Breast epithelium (tissue), 4 donors: Measurements from ENCODE around the gene JUND. TPM values are rescaled to one million over a fixed set of nuclear protein-coding genes. Genes with fewer than 3 reads are reported as not detected.
A peak's percentile ranks its signal among the peaks of the same experiment; 100 is the strongest.

ENCODE experiments used
- DNase-seq, 2 donors: peaks; one replicate each; pipeline ENCODE4 v3.0.0-alpha.2; 2019; ENCODE audit warnings: low spot score in 2 of 2
- H3K27ac ChIP-seq, 2 donors: fragments of 200-600 bp; sonication (generic) in 1 of 2; one replicate each; pipeline ENCODE4 v1.5.1; 2016 to 2019; ENCODE audit warnings: mild to moderate bottlenecking in 1 of 2
- H3K27me3 ChIP-seq, 2 donors: fragments of 200-600 bp; sonication (generic) in 1 of 2; one replicate each; pipeline versions ENCODE4 v1.5.1 to v1.6.0; 2017 to 2019; ENCODE audit warnings: control low read depth in 1 of 2, mild to moderate bottlenecking in 1 of 2
- H3K36me3 ChIP-seq: fragments of 200-600 bp; one replicate; pipeline ENCODE4 v1.5.1; 2019
- H3K4me1 ChIP-seq, 2 donors: fragments of 200-600 bp; sonication (generic); one replicate each; pipeline ENCODE4 v1.5.1; 2016 to 2019; ENCODE audit warnings: control low read depth in 1 of 2
- H3K4me3 ChIP-seq, 3 donors: fragments of 200-600 bp; sonication (generic); 1 replicate in 2 of 3; 2 replicates in 1 of 3; pipeline ENCODE4 v1.5.1; 2016 to 2019; ENCODE audit warnings: mild to moderate bottlenecking in 3 of 3, moderate library complexity in 2 of 3
- H3K9me3 ChIP-seq, 2 donors: fragments of 200-600 bp; sonication (generic) in 1 of 2; one replicate each; pipeline ENCODE4 v1.5.1; 2016 to 2019; ENCODE audit warnings: control low read depth in 1 of 2
- CTCF ChIP-seq, 3 donors: fragments of 450-650 bp; IDR thresholded peaks; one replicate each; pipeline ENCODE4 v1.5.1; 2016 to 2017; ENCODE audit warnings: antibody characterized with exemption in 3 of 3, mild to moderate bottlenecking in 3 of 3, moderate library complexity in 3 of 3
- POLR2A ChIP-seq: fragments of 450-650 bp; IDR thresholded peaks from one replicate; pipeline ENCODE4 v1.6.1; 2016; ENCODE audit warnings: antibody characterized with exemption, mild to moderate bottlenecking, moderate library complexity
- POLR2AphosphoS5 ChIP-seq, 3 donors: sonication (generic); formaldehyde crosslinking; IDR thresholded peaks; one replicate each; pipeline ENCODE4 v1.6.1; 2017; ENCODE audit warnings: antibody characterized with exemption in 3 of 3
- intact Hi-C: fragments of 100-400 bp; cut with DNase I; formaldehyde crosslinking; loops from one replicate; pipeline ENCODE4 v1.15.1; 2023; ENCODE audit warnings: low total_unique reads
- total RNA-seq, 3 donors: library from RNA; depleted of rRNA; stranded (reverse); fragments of >200 nt; gene quantifications; one replicate each; pipeline ENCODE4 v1.1.0, GENCODE V29; 2016

JUND gene
- total RNA-seq, 3 donors from 2014 or later: 325 to 833 (median 602) TPM

DNA sequence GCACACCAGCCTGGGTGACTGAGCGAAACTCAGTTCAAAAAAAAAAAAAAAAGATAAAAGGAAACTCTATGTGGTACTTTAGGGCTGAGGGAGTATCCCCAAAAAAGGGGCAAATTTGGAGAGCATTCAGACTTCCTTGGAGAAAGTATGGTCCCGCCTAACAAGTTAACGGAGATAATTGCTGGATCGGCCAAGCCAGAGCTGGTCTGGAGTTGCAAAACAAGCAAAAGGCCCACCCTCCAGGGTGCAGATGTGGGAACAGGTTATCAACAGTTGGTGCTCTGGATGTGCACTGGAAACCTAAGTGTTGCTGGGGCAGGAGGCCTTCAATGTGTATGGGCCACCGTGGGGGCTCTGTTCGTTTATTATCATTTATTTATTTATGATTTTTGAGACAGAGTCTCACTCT lies 10.0 kb downstream of the JUND start:
- DNase-seq: no peak
- H3K36me3 ChIP-seq: no peaks in the 10 kb centered on the region
- H3K4me3 ChIP-seq: no peak overlapping the region
- intact Hi-C loops: no loop called here
- no peaks in the 10 kb centered on the region for H3K9me3 ChIP-seq
- H3K27ac ChIP-seq: no peak overlapping the region
- H3K4me1 ChIP-seq: peaks cover 14% of the 10 kb centered on the region in 2 donors
- peak in 1 of 3 donors; percentile 56 for TF ChIP-seq POLR2AphosphoS5 (IDR thresholded peaks at IDR 0.05)
- no peak for TF ChIP-seq POLR2A
- no peak for TF ChIP-seq CTCF (IDR thresholded peaks at IDR 0.05)
- H3K27me3 ChIP-seq: no peaks in the 10 kb centered on the region

GRCh38 chr19:18270326-18270725 lies 11.1 kb downstream of the JUND start:
- no peak for DNase-seq
- no peak for TF ChIP-seq POLR2A
- no peak for TF ChIP-seq CTCF (IDR thresholded peaks at IDR 0.05)
- TF ChIP-seq POLR2AphosphoS5 (IDR thresholded peaks at IDR 0.05): no peak
- no peaks in the 10 kb centered on the region for H3K36me3 ChIP-seq
- intact Hi-C loops: no loop called here
- no peaks in the 10 kb centered on the region for H3K9me3 ChIP-seq
- no peak overlapping the region for H3K27ac ChIP-seq
- no peaks in the 10 kb centered on the region for H3K27me3 ChIP-seq
- peaks cover 8 to 9% of the 10 kb centered on the region in 2 donors for H3K4me1 ChIP-seq
- no peak overlapping the region for H3K4me3 ChIP-seq

GRCh38 chr19:18269070-18269723 lies 12.2 kb downstream of the JUND start:
- no peak overlapping the region for H3K27ac ChIP-seq
- H3K4me3 ChIP-seq: no peak overlapping the region
- intact Hi-C loops: loop anchor here (10.0 kb wide), 1 partner anchor 146 kb away; the partner anchor contains the start of gene SSBP4
- H3K36me3 ChIP-seq: peaks cover 5% of the 10 kb centered on the region
- H3K4me1 ChIP-seq: peaks cover 0 to under 1% of the 10 kb centered on the region in 2 donors
- no peak for DNase-seq
- no peaks in the 10 kb centered on the region for H3K27me3 ChIP-seq
- TF ChIP-seq CTCF (IDR thresholded peaks at IDR 0.05) (no peak), POLR2AphosphoS5 (IDR thresholded peaks at IDR 0.05) (no peak), POLR2A (no peak)
- H3K9me3 ChIP-seq: no peaks in the 10 kb centered on the region

- Histone ChIP-seq H3K36me3 (peaks cover 5% of the 10 kb centered on the region), H3K9me3 (no peaks in the 10 kb centered on the region), H3K4me1 (no peaks in the 10 kb centered on the region), H3K4me3 (no peak overlapping the region), H3K27me3 (no peaks in the 10 kb centered on the region), H3K27ac (no peak overlapping the region)
- TF ChIP-seq POLR2AphosphoS5 (IDR thresholded peaks at IDR 0.05) (no peak), POLR2A (no peak), CTCF (IDR thresholded peaks at IDR 0.05) (no peak)
- no peak for DNase-seq
- intact Hi-C loops: loop anchor here (10.0 kb wide), 1 partner anchor 148 kb away; the partner anchor contains the start of gene SSBP4
Observed at GRCh38 chr19:18266771-18267686, 14.4 kb downstream of the JUND start.

GRCh38 chr19:18265582-18265981 lies 15.8 kb downstream of the JUND start:
- Histone ChIP-seq H3K4me1 (no peaks in the 10 kb centered on the region), H3K27ac (no peak overlapping the region), H3K36me3 (peaks cover 5% of the 10 kb centered on the region), H3K27me3 (no peaks in the 10 kb centered on the region), H3K9me3 (no peaks in the 10 kb centered on the region), H3K4me3 (no peak overlapping the region)
- no peak for DNase-seq
- no peak for TF ChIP-seq POLR2AphosphoS5 (IDR thresholded peaks at IDR 0.05)
- no peak for TF ChIP-seq CTCF (IDR thresholded peaks at IDR 0.05)
- TF ChIP-seq POLR2A: no peak
- intact Hi-C loops: loop anchor here (10.0 kb wide), 1 partner anchor 149 kb away; the partner anchor contains the start of gene SSBP4
